Astrocyte of the spinal cord (primary cell): Measurements from ENCODE around the gene MIXL1.

Source experiments
- DNase-seq: peaks from one replicate; pipeline ENCODE4 v3.0.0; 2011; ENCODE audit warnings: low read depth, low spot score
- H3K4me3 ChIP-seq: 2 replicates; pipeline ENCODE4 v1.5.1; 2011; ENCODE audit warnings: low read depth, mild to moderate bottlenecking, low read length, moderate library complexity
- CTCF ChIP-seq: IDR thresholded peaks from 2 replicates; pipeline ENCODE4 v1.5.1; 2012; ENCODE audit warnings: low read depth, mild to moderate bottlenecking, low read length, inconsistent platforms
- in situ Hi-C: cut with HindIII; loops from 2 replicates; pipeline ENCODE4 v1.10.0; 2017; ENCODE audit warnings: low sequenced_read_pairs

MIXL1 gene

GRCh38 chr1:226223157-226223785 is at the start of gene MIXL1:
Gene MIXL1, plus strand, starts transcription at chr1:226223664. Its CDS starts 18 bp downstream, at chr1:226223682.
- in situ Hi-C loops: no loop called here
- no peak for TF ChIP-seq CTCF

DNA sequence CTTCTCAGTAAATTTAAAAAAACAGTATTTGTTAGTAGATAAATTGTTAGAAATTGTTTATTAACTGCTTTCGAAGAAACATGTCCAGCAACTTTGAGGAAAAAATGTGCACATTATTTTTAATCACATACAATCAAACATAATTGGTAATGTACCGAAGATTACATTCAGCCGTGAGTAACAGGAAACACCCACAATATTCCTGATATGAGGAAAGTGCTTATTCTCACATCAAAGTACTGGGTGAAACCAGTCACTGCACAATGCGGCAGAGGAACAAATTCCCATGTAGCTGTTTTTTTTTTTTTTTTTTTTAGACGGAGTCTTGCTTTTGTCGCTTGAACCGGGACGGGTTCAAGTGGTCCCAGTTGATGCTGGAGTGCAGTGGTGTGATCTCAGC is 46.6 kb upstream of the MIXL1 start:
- in situ Hi-C loops: no loop called here
- no peak for TF ChIP-seq CTCF
- H3K4me3 ChIP-seq: no peak overlapping the region
- DNase-seq: no peak

More at GRCh38 chr1:226223157-226223785, at the start of gene MIXL1:
- DNase-seq: no peak
- H3K4me3 ChIP-seq: peak within 1 kb of the TSS; percentile 44

- DNase-seq: peak; percentile 41
- H3K4me3 ChIP-seq: no peak overlapping the region
- TF ChIP-seq CTCF: peak; percentile 30
- in situ Hi-C loops: no loop called here
Measured at GRCh38 chr1:226181996-226182714, 41.3 kb upstream of the MIXL1 start.

- DNase-seq: peak; percentile 33
- in situ Hi-C loops: no loop called here
- no peak for TF ChIP-seq CTCF
- peak overlapping the region; percentile 96 for H3K4me3 ChIP-seq
Measured at GRCh38 chr1:226185141-226186036, 38.1 kb upstream of the MIXL1 start.

DNA sequence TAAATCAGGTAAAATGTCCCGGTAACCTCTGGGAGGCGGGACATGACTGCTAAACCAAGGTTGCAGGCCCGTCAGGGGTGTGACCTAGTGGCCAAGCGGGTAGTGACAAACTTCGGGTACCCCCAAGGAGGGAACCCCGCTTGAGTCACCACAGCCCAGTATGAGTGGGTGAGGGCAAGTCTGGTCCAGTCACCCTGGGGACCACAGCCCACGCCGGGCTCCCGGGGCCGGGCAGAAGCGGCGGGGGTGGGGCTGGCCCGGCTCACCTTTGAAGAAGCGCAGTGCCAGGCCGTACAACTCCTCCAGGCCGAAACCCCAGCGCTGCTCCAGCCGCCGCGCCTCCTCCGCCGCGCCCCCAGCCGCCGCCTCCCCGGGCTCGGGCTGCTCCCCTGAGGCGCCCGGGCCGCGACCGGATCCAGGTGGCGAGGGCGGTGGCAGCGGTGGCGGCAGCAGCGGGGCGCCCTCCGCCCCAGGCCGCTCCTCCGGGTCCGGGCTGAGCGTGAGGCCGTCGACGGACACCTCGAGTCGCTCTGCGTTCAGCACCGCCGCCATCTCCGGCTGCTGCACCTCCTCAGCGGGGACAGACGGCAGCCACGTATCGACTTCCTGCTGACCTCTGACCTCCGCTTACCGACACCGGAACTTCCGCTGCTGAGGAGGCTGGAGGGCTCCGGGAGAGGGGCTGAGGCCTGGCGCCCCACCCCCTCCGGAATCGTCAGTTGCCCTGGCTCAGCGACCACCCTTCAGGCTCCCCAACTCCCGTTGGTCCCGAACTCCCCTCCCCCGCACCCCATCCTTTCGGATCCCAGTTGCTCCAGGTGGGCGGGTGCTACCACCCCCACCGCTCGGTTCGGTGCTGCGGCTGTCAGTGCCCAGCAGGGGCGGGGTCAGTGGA is 37.1 kb upstream of the MIXL1 start, which contains the start of gene ACBD3:
Gene ACBD3, minus strand, starts transcription at position 618 of the 895 bp plus-strand sequence. Its CDS starts 66 bp downstream, at position 552.
- in situ Hi-C loops: no loop called here
- DNase-seq: peak; percentile 85
- no peak for TF ChIP-seq CTCF
- peak within 1 kb of the TSS; percentile 96 for H3K4me3 ChIP-seq
